Osteoblast (primary cell): ENCODE measurements around the gene HS6ST1. TPM values are rescaled to one million over a fixed set of nuclear protein-coding genes. Genes with fewer than 3 reads are reported as not detected.

ENCODE experiments used
- DNase-seq: peaks from one replicate; pipeline ENCODE4 v3.0.0; 2011; ENCODE audit warnings: low spot score, mixed read lengths; ENCODE audit not compliant: insufficient read length; ENCODE audit errors: missing footprints
- H2AFZ ChIP-seq: 2 replicates; pipeline ENCODE4 v1.6.0; 2011; ENCODE audit warnings: mild to moderate bottlenecking, low read length
- H3K27ac ChIP-seq: 2 replicates; pipeline ENCODE4 v1.5.1; 2011; ENCODE audit warnings: mild to moderate bottlenecking, low read depth, low read length, moderate library complexity
- H3K27me3 ChIP-seq: 2 replicates; pipeline ENCODE4 v1.6.0; 2012; ENCODE audit warnings: mild to moderate bottlenecking, control low read depth, inconsistent platforms, low read length, moderate library complexity; ENCODE audit not compliant: insufficient read depth
- H3K36me3 ChIP-seq: 2 replicates; pipeline ENCODE4 v1.5.1; 2011; ENCODE audit warnings: mild to moderate bottlenecking, low read length, control low read depth, moderate library complexity; ENCODE audit not compliant: insufficient read depth
- H3K4me1 ChIP-seq: 2 replicates; pipeline ENCODE4 v1.5.1; 2011; ENCODE audit warnings: mild to moderate bottlenecking, low read length, control low read depth, moderate library complexity; ENCODE audit not compliant: insufficient read depth
- H3K4me2 ChIP-seq: 2 replicates; pipeline ENCODE4 v1.6.0; 2011; ENCODE audit warnings: mild to moderate bottlenecking, low read length; ENCODE audit not compliant: insufficient read depth
- H3K4me3 ChIP-seq: fragments of 200-600 bp; sonication (generic); 3 replicates; pipeline ENCODE4 v1.5.1; 2012; ENCODE audit warnings: mild to moderate bottlenecking, low read length, inconsistent platforms; ENCODE audit not compliant: insufficient read depth
- H3K79me2 ChIP-seq: 2 replicates; pipeline ENCODE4 v1.6.0; 2012; ENCODE audit warnings: mild to moderate bottlenecking, low read length, control low read depth, inconsistent platforms; ENCODE audit not compliant: insufficient read depth
- H3K9me3 ChIP-seq: 2 replicates; pipeline ENCODE4 v1.5.1; 2011; ENCODE audit warnings: low read depth, low read length, control low read depth
- H4K20me1 ChIP-seq: 2 replicates; pipeline ENCODE4 v1.6.0; 2012; ENCODE audit warnings: mild to moderate bottlenecking, low read length, control low read depth; ENCODE audit not compliant: insufficient read depth
- CTCF ChIP-seq: IDR thresholded peaks from 2 replicates; pipeline ENCODE4 v1.5.1; 2011; ENCODE audit warnings: mild to moderate bottlenecking, low read depth, low read length, moderate library complexity; ENCODE audit errors: extremely low read depth
- total RNA-seq: library from RNA; depleted of rRNA; stranded (reverse); fragments of >200 nt; gene quantifications from 2 replicates; pipeline ENCODE4 v1.2.3, GENCODE V29; 2012

HS6ST1 gene
- total RNA-seq, 1 donor: 18.8 TPM

- DNase-seq: no peak
- H3K27ac ChIP-seq: no peak overlapping the region
- no peak overlapping the region for H3K4me2 ChIP-seq
- no peaks in the 10 kb centered on the region for H3K36me3 ChIP-seq
- H2AFZ ChIP-seq: no peak overlapping the region
- no peak for TF ChIP-seq CTCF
- peaks cover 10% of the 10 kb centered on the region for H4K20me1 ChIP-seq
- no peaks in the 10 kb centered on the region for H3K79me2 ChIP-seq
- H3K4me3 ChIP-seq: no peak overlapping the region
- H3K9me3 ChIP-seq: no peaks in the 10 kb centered on the region
- no peaks in the 10 kb centered on the region for H3K27me3 ChIP-seq
- no peaks in the 10 kb centered on the region for H3K4me1 ChIP-seq
Measured at GRCh38 chr2:128286905-128287779, 31.5 kb downstream of the HS6ST1 start.

- Histone ChIP-seq H3K4me3 (no peak overlapping the region), H4K20me1 (peaks cover 14% of the 10 kb centered on the region), H3K27me3 (no peaks in the 10 kb centered on the region), H3K36me3 (no peaks in the 10 kb centered on the region), H3K9me3 (no peaks in the 10 kb centered on the region), H3K4me2 (no peak overlapping the region), H3K4me1 (no peaks in the 10 kb centered on the region), H3K27ac (no peak overlapping the region), H3K79me2 (no peaks in the 10 kb centered on the region), H2AFZ (no peak overlapping the region)
- peak; percentile 68 for DNase-seq
- no peak for TF ChIP-seq CTCF
Measured at GRCh38 chr2:128286011-128286721, 32.5 kb downstream of the HS6ST1 start.

GRCh38 chr2:128285329-128285931 is 33.2 kb downstream of the HS6ST1 start:
- peak; percentile 86 for DNase-seq
- H3K4me1 ChIP-seq: no peaks in the 10 kb centered on the region
- no peak overlapping the region for H3K27ac ChIP-seq
- peaks cover 20% of the 10 kb centered on the region for H4K20me1 ChIP-seq
- no peaks in the 10 kb centered on the region for H3K27me3 ChIP-seq
- no peak overlapping the region for H3K4me2 ChIP-seq
- H3K36me3 ChIP-seq: no peaks in the 10 kb centered on the region
- no peaks in the 10 kb centered on the region for H3K79me2 ChIP-seq
- H2AFZ ChIP-seq: no peak overlapping the region
- H3K4me3 ChIP-seq: no peak overlapping the region
- no peaks in the 10 kb centered on the region for H3K9me3 ChIP-seq
- TF ChIP-seq CTCF: no peak

- Histone ChIP-seq H4K20me1 (peaks cover 22% of the 10 kb centered on the region), H3K4me2 (no peak overlapping the region), H3K4me3 (no peak overlapping the region), H3K27ac (no peak overlapping the region), H2AFZ (no peak overlapping the region), H3K27me3 (no peaks in the 10 kb centered on the region), H3K9me3 (no peaks in the 10 kb centered on the region), H3K4me1 (no peaks in the 10 kb centered on the region), H3K79me2 (no peaks in the 10 kb centered on the region), H3K36me3 (no peaks in the 10 kb centered on the region)
- TF ChIP-seq CTCF: no peak
- peak; percentile 82 for DNase-seq
Measured at GRCh38 chr2:128284841-128285240, 33.8 kb downstream of the HS6ST1 start.
